ENCODE data around the gene CLSTN1. TPM values are rescaled to one million over a fixed set of nuclear protein-coding genes. Genes with fewer than 3 reads are reported as not detected.

The CLSTN1 gene
- total and polyA plus RNA-seq, 2 of the 13 experiments (the other 11 are each of a cell fraction or from before 2014, with no cell fraction given), result 19.7 to 29.8 TPM

GRCh38 chr1:9689011-9689706, 134.6 kb downstream of the CLSTN1 start (continued):
- TF ChIP-seq ZNF589 (CRISPR knock-in tag; conservative IDR thresholded peaks at IDR 0.05), result no peak
- no peak for TF ChIP-seq FOXP4 (CRISPR knock-in tag; IDR thresholded peaks at IDR 0.05)
- TF ChIP-seq BCL6 (CRISPR knock-in tag; IDR thresholded peaks at IDR 0.05), result peak; percentile 57
- TF ChIP-seq ETS1 (CRISPR knock-in tag; IDR thresholded peaks at IDR 0.05), result no peak
- no peak for TF ChIP-seq USF2 (IDR thresholded peaks at IDR 0.05; ENCODE audit: low read depth, low read length)
- no peak for TF ChIP-seq USF2 (CRISPR knock-in tag; IDR thresholded peaks at IDR 0.05; ENCODE audit: borderline replicate concordance)
- 0 out of 2 replicates have a peak, but pooled peaks have one; percentile 46 for TF ChIP-seq RNF219 (CRISPR knock-in tag; IDR thresholded peaks at IDR 0.05)
- no peak for TF ChIP-seq ZNF839 (CRISPR knock-in tag; IDR thresholded peaks at IDR 0.05; ENCODE audit: borderline replicate concordance)
- TF ChIP-seq ZNF18 (CRISPR knock-in tag; IDR thresholded peaks at IDR 0.05; ENCODE audit: insufficient replicate concordance), result peak; percentile 7
- peak; percentile 70; the same call in 1 of the 2 replicates for TF ChIP-seq KDM2A (CRISPR knock-in tag; IDR thresholded peaks at IDR 0.05; ENCODE audit: borderline replicate concordance, low read depth)
- no peak for TF ChIP-seq NFE2L1 (CRISPR knock-in tag; IDR thresholded peaks at IDR 0.05; ENCODE audit: borderline replicate concordance)
- TF ChIP-seq ONECUT2 (CRISPR knock-in tag; IDR thresholded peaks at IDR 0.05), result peak; percentile 73
- no peak for TF ChIP-seq ZNF333 (CRISPR knock-in tag; IDR thresholded peaks at IDR 0.05; ENCODE audit: borderline replicate concordance)
- TF ChIP-seq GMEB2 (CRISPR knock-in tag; IDR thresholded peaks at IDR 0.05; ENCODE audit: low read depth), result no peak
- TF ChIP-seq SRSF9 (IDR thresholded peaks at IDR 0.05; ENCODE audit: borderline replicate concordance, insufficient read depth, low read depth, low read length, poor library complexity, severe bottlenecking), result no peak
- TF ChIP-seq NFIB (CRISPR knock-in tag; IDR thresholded peaks at IDR 0.05; ENCODE audit: borderline replicate concordance), result no peak
- TF ChIP-seq CEBPB (IDR thresholded peaks at IDR 0.05; ENCODE audit: borderline replicate concordance, low read depth, low read length), result no peak

Data from HepG2 (cell line).